Caki2 (cell line): ENCODE data around the gene TMEM236. TPM values are rescaled to one million over a fixed set of nuclear protein-coding genes. Genes with fewer than 3 reads are reported as not detected.

Experiments
- DNase-seq: peaks from one replicate; pipeline ENCODE4 v3.0.0-alpha.2; 2015; ENCODE audit warnings: low read depth
- in situ Hi-C: cut with HindIII; loops from 2 replicates; pipeline ENCODE4 v1.10.0; 2016; ENCODE audit warnings: low sequenced_read_pairs, low pct_unique_long_range_greater_than_20kb, mixed read lengths
- total RNA-seq: library from RNA; depleted of rRNA; stranded (reverse); fragments of >200 nt; shearing (Covaris generic); gene quantifications from 2 replicates; pipeline ENCODE4 v1.2.3, GENCODE V29; 2014; ENCODE audit warnings: low replicate concordance

The TMEM236 gene
- total RNA-seq, 1 experiment from 2014 or later, result 0.14 TPM

DNA sequence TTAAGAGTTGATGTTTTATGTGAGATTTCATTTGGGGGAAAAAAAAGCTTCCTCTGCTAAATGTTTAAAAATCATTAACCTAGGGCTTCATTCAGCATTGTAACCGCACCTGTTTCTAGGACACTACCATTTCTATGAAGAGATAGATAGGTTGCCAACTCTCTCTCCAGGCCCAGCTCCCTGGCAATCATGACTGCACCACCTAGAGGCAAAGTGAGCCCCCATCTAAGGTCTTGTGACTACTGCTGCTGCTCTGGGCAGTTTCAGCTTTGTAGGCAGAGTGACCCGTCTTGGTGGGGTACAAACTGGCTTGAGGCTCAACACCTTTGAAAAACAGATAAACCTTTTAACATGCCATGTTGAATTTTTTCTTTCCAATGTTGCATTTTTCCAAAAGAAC is 29.9 kb downstream of the TMEM236 start:
- in situ Hi-C loops, result no loop called here
- DNase-seq, result no peak

DNA sequence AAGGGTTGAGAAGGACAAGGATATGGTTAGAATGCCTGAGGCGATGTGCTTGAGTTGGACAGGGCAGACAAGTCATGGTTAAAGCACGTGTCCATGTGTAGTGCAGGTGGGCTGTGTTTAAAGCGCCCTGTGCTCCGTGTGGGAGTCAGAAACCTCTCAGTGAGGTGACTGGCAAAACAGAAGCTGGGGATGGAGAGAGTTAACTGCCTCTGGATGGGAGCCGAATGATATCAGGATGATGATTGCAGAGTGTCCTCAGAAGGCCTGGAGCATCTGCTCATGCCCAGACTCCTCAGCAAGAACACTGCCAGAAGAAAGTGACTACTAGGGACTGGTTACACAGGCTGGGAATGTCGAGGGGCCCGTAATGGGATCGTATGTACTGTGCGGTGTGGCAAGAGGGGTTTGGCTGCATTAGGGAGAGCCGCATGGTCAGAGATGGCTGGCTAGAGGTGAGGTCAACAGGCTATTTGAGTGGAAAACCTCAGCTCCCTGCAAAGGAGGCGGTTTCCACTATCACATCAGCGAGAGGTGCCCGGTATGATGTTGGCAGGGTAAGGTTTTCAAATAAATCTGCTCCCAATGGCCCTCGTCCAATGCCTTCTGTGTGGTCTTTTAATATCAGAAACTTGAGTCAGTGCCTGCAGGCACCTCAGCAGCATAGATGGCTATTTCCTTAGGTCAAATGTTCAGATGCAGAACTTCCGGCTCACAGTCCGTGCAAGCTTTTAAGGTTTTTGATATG is 31.1 kb downstream of the TMEM236 start:
- in situ Hi-C loops, result no loop called here
- no peak for DNase-seq

DNA sequence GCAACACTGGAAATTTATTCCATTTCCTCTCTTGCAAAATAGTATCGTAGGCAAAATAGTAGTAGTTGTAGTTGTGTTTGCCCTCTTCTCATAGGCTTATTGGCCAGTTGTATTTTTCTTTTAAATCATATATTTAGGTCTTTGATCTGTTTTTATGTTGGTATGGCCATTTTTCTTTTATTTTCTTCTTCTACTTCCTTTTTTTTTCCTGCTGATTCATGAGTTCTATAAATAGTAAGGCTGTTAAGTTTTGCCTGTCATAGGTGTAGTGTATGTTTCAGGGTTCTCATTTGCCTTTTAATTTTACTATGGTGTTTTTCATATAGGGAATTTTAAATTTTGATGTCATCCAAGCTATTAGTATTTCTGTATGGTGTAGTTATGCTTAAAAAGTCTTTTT is 31.8 kb downstream of the TMEM236 start:
- in situ Hi-C loops, result no loop called here
- DNase-seq, result no peak

DNA sequence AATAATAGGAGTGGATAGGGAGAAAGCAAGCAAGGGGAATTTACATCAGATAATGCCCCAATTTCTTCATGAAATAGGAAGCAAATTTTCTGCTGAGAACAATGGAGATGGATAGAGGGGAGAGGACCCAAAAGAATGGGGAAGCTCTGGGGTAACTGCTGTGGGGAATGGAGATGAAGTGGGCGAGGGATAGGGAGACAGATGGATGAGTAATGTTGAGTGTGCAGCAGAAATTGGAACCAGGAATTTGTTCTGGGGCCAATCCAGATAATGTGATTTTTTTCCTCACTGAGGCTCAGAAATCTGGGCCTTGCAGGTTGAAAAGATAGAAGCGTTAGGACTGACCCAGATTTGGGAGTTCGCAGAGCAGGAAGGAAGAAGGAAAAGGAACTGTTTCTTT is 32.7 kb downstream of the TMEM236 start:
- in situ Hi-C loops, result no loop called here
- no peak for DNase-seq

DNA sequence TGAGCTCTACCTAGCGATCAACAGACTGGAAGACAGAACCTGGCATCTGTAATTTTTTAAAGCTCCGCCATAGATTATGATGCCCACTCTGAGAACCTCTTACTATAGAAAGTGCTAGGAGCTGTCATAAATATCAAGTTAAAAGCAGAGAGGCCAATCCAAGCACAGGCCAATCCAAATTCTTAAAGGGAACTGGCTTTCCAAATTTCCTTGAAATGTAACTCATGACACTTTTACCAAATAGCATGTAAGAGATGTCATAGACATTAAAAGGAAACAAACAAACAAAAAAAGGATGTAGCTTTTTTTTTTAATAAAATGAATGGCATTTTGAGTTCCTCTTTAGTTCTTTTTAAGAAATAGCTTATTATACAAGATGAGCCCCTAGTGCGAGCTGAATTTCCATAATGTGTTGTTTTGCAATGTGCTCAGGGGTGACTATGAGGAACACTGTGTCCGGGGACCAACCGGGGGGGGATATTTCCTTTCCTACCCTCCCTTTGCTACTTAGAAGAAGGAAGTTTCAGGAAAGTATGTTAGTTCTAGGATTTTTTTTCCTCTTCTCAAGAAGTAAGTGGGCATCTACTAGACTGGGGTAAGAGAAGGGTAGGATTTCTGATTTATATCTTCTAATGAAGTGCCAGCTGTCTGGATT is 33.4 kb downstream of the TMEM236 start:
- in situ Hi-C loops, result no loop called here
- DNase-seq, result no peak

DNA sequence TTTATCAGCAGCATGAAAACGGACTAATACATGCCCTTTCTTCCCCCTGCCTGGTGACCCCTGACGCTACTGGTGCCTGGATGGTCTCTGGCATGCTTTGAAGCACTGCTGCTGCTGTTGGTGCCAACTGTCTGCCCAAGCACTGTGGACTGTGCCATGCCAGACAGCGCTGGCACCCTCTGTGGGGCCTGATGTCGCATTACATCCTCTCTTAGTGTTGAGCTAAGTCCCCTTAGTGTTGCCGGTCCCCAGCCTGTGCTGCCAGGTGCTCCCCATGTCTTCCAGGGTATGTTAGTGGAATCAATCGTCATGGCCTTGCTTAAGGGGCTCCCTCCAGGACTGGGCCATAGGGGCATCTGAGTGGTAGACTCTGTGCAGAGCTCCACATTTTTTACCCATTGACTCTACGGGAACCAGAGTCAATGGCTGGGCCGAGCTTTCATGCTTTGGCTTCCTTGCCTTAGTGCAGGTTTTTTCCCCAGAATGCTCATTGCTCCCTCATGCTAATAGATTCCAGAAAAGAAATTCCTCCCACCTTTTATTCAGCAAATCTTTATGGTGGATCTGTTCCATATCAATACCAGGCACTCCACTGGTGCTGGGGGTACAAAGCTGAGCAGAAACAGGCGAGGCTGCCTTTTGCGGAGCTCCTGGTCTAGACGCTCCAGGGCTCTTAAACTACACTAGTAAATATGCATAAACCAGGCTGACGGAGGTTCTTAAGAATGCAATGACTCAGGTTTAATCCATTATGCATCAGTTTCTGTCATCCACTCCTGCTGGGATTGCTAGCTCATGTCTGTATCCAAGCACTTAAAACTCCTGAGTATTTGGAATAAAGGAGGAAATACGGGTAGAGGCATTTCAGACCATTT is 35.3 kb downstream of the TMEM236 start:
- in situ Hi-C loops, result no loop called here
- DNase-seq, result no peak

GRCh38 chr10:17788646-17789045 is 36.6 kb downstream of the TMEM236 start:
- in situ Hi-C loops, result no loop called here
- no peak for DNase-seq

DNA sequence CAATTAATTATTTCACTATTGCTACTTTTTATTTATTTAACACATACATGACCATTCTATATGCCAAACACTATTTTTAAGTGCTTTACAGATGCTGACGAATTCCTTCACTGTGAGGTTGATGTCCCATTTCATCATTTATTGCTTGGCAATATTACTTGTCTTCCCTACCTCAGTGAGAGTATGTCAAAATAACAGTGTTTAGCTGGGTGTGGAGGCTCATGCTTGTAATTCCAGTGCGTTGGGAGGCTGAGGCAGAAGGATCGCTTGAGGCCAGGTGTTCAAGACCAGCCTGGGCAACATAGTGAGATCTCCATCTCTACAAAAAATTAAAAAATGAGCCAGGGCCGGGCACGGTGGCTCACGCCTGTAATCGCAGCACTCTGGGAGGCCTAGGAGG is 37.4 kb downstream of the TMEM236 start:
- in situ Hi-C loops, result no loop called here
- no peak for DNase-seq

DNA sequence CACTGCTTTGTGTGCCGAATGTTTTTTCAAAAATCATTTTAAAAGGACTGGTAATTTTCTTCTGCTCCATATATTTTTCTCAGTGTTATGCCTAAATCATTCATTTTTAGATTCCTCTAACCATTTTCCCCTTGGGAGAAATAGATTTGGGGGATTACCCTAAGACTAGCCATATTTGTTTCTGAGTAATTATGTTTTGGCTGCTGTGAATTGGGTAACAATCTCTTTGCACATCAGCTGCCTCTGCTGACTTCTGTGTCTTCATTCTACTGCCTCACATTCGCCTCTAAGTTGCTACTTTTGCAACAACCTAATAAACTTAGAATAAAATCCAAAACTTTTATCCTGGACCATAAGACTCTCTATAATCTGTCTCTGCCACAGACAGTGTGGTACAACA is 38.6 kb downstream of the TMEM236 start:
- DNase-seq, result no peak
- in situ Hi-C loops, result no loop called here

GRCh38 chr10:17792991-17793390 is 41.0 kb downstream of the TMEM236 start:
- in situ Hi-C loops, result no loop called here
- DNase-seq, result no peak

GRCh38 chr10:17793823-17794644 is 42.0 kb downstream of the TMEM236 start:
- in situ Hi-C loops, result no loop called here
- DNase-seq, result no peak

DNA sequence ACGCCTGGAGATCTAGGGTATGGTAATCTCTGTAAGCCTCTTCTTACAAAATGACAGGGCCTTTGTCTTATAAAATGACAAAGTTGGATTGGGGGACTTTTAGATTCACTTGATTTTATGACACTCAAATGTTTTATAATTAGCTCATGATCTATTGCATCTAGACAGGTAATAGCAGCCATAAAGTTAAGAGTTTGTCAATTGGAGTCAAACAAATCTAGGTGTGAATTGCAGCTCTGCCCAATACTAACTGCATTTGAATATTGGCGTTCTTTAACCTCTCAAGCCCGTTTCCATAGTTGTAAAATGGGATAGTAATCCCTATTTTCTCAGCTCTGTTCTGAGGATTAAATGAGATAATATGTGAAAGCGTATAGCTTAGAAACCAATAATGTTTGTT is 43.1 kb downstream of the TMEM236 start:
- DNase-seq, result no peak
- in situ Hi-C loops, result no loop called here

- no peak for DNase-seq
- in situ Hi-C loops, result no loop called here
Observed at GRCh38 chr10:17795813-17796594, 44.0 kb downstream of the TMEM236 start.

- in situ Hi-C loops, result no loop called here
- DNase-seq, result no peak
Observed at GRCh38 chr10:17801507-17801906, 49.5 kb downstream of the TMEM236 start.

GRCh38 chr10:17802350-17802749 is 50.3 kb downstream of the TMEM236 start:
- in situ Hi-C loops, result no loop called here
- no peak for DNase-seq

DNA sequence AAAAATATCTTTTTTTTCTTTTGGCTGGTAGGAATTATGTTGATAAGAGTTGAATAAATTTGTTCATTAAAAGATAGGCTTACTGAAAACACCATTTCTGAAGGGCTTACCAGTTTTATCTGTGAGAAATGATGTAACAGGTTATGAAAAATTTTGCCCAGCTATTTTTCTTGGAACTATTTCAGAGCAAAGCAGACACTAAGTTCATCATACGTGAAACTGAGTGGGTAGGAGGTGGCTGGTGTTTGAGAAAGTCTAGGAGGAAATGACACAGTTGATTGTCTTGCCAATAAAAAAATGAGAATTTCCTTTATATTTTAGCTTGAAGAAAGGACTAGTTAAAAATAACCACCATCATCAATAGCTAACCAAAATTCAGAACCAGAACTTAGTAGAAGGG is 51.0 kb downstream of the TMEM236 start:
- in situ Hi-C loops, result no loop called here
- no peak for DNase-seq

- in situ Hi-C loops, result no loop called here
- no peak for DNase-seq
Observed at GRCh38 chr10:17805330-17805729, 53.3 kb downstream of the TMEM236 start.
